GM12873 (cell line): Measurements from ENCODE around the gene IRF2BPL.

Experiments
- TF ChIP-seq, protein P1 (sequence below): IDR thresholded peaks from 2 replicates; pipeline ENCODE4 v1.5.1; 2012; ENCODE audit warnings: low read depth, mild to moderate bottlenecking, moderate library complexity, low read length, control low read depth; ENCODE audit not compliant: insufficient read depth; ENCODE audit errors: missing control alignments

IRF2BPL gene

DNA sequence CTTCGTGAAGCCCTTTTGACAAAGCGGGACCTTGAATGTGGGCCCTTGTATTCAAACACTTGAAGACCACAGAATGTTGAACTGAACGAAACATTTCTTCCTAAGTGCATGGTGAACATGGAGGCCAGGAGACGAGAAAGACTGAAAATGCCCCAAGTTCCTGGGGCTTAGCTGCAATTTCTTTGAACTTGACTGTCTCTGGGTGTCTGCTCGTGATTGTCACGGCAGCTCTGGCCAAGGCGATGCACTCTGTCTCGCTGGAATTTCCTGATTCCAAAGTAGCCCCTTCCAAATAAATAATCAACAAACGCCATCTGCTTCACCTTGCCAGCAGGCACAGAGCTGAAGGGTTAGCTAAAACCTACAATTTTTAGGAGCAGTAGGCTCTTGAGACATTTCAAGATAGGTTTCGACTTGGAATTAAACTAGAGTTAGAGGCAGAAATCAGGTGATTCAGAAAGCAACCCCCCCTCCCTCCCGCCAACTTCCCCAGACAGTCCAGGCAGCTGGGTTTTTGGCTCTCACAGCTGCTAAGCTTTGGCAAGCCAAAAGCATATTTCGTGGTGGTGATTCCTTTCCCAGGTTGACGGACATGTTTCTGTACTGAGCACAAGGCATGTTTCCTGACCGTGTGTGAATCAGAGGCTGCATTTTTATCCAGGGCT is 13.5 kb upstream of the IRF2BPL start:
- TF ChIP-seq, protein P1, sequence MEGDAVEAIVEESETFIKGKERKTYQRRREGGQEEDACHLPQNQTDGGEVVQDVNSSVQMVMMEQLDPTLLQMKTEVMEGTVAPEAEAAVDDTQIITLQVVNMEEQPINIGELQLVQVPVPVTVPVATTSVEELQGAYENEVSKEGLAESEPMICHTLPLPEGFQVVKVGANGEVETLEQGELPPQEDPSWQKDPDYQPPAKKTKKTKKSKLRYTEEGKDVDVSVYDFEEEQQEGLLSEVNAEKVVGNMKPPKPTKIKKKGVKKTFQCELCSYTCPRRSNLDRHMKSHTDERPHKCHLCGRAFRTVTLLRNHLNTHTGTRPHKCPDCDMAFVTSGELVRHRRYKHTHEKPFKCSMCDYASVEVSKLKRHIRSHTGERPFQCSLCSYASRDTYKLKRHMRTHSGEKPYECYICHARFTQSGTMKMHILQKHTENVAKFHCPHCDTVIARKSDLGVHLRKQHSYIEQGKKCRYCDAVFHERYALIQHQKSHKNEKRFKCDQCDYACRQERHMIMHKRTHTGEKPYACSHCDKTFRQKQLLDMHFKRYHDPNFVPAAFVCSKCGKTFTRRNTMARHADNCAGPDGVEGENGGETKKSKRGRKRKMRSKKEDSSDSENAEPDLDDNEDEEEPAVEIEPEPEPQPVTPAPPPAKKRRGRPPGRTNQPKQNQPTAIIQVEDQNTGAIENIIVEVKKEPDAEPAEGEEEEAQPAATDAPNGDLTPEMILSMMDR, result no peak

DNA sequence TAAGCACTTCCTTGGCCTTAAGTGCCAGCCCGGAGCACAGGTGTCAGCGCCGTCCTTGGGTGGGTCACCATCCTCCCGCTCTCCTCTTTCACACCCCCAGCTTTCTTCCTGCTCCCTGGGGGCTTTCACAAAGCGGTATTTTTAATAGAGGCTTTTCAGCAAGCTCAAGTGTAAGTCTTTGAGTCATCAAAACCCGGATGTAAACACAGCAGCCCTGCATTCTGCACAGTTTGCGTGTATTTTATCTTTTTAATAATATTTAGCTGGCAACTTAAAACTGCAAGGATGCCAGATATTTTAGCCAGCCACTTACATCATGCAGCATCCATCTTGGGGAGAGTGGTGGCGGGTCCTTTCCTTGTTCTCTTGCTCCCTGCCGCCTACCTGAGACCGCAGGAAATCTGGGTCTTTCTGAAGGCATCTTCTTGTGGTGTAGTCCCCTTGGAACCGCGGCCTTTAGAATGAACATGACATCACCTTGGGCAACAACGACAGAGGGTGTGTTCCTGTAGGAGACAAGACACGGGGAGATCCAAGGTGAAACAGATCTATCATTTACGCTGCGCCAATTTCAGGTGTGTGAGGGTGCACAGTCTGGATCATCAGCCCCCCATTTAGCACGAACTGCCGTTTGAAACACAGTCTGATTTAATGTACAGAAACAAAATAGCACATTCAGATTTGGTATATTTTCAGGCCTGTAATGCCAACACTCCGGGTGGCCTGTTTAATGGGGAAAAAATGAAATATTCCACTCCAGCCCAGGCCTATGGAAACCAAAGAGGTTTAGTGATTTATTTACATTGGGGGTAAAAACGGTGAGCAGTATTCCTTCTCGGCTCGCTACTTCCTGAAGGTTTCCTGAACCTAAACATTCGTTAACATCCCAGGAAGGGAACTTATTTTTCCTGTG is 12.5 kb upstream of the IRF2BPL start:
- TF ChIP-seq, protein P1, result no peak

DNA sequence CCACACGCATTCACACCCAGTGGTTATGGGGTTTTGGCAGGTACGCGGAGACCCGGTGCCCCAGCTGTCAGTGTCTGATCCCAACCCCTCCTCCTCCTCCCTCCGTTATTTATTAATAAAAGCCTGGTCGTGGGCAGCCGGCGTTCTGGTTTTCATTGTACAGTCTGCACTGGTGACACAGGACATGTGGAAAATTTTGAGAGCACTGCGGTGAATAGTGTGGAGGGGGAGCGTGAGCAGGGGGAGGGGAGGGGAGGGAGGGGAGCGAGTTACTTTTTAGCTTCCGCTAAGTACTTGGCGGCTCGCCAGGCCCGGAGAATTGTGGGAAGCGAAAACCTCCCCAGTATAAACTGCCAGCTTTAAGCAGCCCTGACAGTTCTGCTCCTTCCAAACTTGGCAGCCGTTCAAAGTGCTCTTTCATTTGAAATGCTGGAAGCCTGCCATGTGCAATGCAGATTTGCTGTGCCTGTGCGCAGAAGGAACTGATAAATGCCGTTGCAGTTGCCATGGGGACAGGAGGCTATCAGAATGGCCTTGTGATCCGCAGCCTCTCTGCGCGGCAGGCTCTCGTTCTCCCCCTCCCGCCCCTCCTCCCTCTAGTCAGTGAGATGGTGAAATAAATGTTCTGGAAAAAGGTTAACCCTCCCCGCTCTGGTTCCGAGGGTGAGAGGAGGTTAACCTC is 11.7 kb upstream of the IRF2BPL start:
- TF ChIP-seq, protein P1, result no peak

DNA sequence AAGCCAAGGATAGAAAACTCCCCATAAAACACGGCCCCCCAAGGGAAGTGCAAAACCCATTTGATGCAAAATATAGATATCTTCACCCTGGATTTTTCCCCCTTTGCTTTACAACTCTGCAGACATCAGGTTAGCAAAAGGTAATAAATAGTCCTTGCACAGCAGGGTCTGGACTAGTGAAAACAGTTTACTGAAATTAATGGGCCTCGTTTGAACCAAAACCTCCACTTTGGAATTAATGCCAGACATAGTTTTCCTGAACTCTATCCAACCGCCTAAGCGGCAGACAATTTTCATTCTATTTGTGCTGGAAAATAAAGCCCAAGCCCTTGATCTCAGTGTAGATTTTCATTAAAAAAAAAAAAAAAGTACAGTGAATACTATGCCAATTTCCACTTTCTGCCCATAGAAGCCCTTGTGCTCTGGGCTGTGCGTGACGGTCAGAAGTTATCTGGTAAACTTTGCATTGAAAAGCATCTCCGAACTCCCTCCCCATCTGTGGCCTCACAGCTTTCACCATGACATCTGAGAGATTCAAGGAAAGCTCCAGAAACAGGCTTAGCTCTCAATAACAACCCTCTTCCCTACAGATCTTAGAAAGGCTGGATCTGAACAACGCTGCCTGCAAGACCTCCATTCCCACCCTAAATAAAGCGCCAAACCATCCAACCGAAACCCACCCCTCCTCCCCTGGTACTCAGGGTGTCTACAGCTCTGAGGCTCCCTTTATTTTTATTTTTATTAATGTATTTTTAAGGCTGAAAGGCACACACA is 11.0 kb upstream of the IRF2BPL start:
- TF ChIP-seq, protein P1, result no peak

DNA sequence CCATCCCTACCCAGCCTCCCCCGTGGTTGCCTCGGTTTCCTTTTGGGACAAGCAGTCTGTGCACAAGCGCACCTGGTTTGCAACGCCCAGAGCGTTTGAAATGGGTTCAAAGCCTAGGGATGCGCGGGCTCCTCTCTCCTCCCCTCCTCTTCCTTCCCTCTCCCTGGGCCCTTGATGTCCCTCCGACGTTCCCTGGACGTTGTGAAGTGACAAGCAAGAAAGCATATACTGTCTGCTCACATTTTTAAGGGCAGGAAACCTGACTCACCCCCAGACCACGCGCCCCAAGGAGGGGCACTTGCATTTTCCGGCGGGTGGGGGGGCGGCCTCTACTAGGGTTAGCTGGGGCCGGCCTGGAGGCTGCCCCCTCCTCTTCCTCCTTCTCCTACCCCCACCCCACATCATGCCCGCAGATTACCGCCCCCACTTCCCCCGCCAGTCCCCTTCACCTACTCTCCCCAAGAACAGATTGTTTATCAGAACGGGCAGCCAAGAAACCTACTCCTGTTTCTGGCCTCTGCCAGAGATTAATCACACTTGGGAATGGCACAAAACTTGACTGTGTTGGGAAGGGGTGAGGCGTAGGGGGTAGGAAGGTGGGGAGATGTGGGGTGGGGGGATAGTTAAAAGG is 9.5 kb upstream of the IRF2BPL start:
- TF ChIP-seq, protein P1, result no peak

DNA sequence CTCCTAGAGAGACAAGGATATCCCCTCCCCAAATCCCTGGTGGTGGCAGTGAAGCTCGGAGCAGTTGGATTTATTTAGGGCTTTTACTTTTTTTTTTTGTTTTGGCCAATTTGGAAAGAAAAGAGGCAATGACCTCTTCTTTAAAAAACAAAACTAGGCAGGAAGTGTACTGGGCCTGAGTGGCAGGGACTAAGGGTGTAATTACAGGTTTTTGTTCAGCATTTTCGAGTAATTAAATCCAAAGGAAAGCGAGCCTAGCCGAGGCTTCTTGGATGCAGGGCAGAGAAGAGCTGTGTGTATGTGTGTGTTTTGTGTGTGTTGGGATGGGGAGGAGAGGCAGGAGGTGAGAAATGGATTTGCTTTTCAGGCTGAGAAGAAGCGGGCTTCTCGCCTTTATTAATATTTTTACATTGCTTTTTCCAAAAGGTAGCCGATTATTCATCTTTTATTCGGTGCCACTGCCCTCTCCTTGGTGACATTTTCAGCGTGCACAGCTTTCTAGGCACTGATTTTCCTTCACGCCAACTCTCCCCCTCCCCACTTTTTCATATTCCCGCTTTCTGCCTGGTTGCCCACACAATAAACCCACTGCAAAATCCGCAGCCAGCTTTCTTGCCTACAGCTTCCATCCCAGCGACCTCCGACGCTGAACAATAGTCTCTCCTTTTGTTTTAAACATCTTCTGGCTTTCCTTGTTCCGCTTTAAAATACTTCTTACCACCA is 8.9 kb upstream of the IRF2BPL start:
- TF ChIP-seq, protein P1, result no peak
